GM23338 (cell line): ENCODE results near the gene SPG7.

Source experiments
- CREB1 ChIP-seq: fragments of 250-450 bp; sonication (Bioruptor Pico); IDR thresholded peaks from 2 replicates; pipeline ENCODE4 v1.5.0; 2020; ENCODE audit warnings: low read depth, mild to moderate bottlenecking, moderate library complexity
- CTCF ChIP-seq, 2 experiments: fragments of 200-600 bp in 1 of 2; sonication (generic) in 1 of 2; conservative IDR thresholded peaks; 2 replicates each; pipeline versions ENCODE4 v1.5.1 to v1.6.1; 2016 to 2017; ENCODE audit warnings: antibody characterized with exemption in 2 of 2, low read depth in 2 of 2, mild to moderate bottlenecking in 2 of 2, moderate library complexity in 1 of 2
- EZH2 ChIP-seq: fragments of 200-600 bp; sonication (generic); IDR thresholded peaks from one replicate; pipeline ENCODE4 v1.8.0; 2017; ENCODE audit warnings: antibody characterized with exemption, mild to moderate bottlenecking, low read depth; ENCODE audit not compliant: unreplicated experiment
- EZH2phosphoT487 ChIP-seq: fragments of 200-600 bp; sonication (generic); IDR thresholded peaks from one replicate; pipeline ENCODE4 v1.8.1; 2018; ENCODE audit warnings: antibody characterized with exemption; ENCODE audit not compliant: unreplicated experiment
- POLR2AphosphoS5 ChIP-seq: IDR thresholded peaks from 2 replicates; pipeline ENCODE4 v1.6.1; 2016; ENCODE audit warnings: antibody characterized with exemption, low read depth
- REST ChIP-seq: IDR thresholded peaks from one replicate; pipeline ENCODE4 v1.6.1; 2018; ENCODE audit warnings: antibody characterized with exemption; ENCODE audit not compliant: unreplicated experiment
- STAT1 ChIP-seq: IDR thresholded peaks from one replicate; pipeline ENCODE4 v1.6.1; 2016; ENCODE audit warnings: antibody characterized with exemption; ENCODE audit not compliant: unreplicated experiment

- TF ChIP-seq CTCF (conservative IDR thresholded peaks at IDR 0.05; ENCODE audit: low read depth in 2 of 2) (no peak), EZH2phosphoT487 (no peak), REST (no peak), STAT1 (no peak), CREB1 (CRISPR knock-in tag) (no peak), POLR2AphosphoS5 (no peak; the same call in 1 of the 2 replicates), EZH2 (no peak)
Measured at GRCh38 chr16:89562939-89563338, 54.7 kb downstream of the SPG7 start.
